ENCODE data around the gene TBC1D22A. TPM values are rescaled to one million over a fixed set of nuclear protein-coding genes. Genes with fewer than 3 reads are reported as not detected.

Gene TBC1D22A
- total RNA-seq, 1 experiment from 2014 or later: 20.9 TPM

DNA sequence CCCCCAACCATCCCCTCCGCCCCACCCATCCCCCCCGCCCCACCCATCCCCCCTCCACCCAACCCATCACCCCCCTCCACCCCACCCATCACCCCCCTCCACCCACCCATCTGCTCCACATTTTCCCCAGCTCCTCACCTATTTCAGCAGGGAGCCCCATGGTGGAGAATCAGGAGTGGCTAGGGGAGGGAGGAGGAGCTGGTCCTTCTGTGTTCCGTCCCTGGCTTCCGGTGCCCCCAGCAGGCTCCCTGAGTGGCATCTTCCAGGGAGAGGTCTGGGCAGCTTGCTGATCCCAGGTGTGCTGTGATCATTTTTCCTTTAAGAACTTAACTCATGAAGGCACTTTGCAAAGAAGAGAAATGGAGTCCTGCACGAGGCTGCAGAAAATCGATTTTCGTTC lies 365.8 kb downstream of the TBC1D22A start:
- Histone ChIP-seq H3K4me1 (ENCODE audit: control insufficient read depth in 1 of 2, insufficient read depth in 2 of 2, low read length in 2 of 2) (peaks cover 22 to 43% of the 10 kb centered on the region in 2 experiments), H4K20me1 (ENCODE audit: insufficient read depth) (no peaks in the 10 kb centered on the region), H3K9me3 (ENCODE audit: control insufficient read depth in 1 of 2, insufficient read depth in 1 of 2, low read depth in 1 of 2, low read length in 2 of 2) (no peaks in the 10 kb centered on the region), H3K27me3 (ENCODE audit: insufficient read depth, low read length) (no peaks in the 10 kb centered on the region), H3K9ac (ENCODE audit: low read length) (no peak overlapping the region), H3K36me3 (ENCODE audit: control insufficient read depth in 1 of 2, insufficient read depth in 2 of 2, low read length in 2 of 2) (no peaks in the 10 kb centered on the region), H2AFZ (ENCODE audit: low read depth, low read length, poor library complexity, severe bottlenecking) (no peak overlapping the region), H3K4me3 (replicated peaks in 1 of 2; ENCODE audit: low read depth in 1 of 2, low read length in 2 of 2) (no peak overlapping the region), H3K9me2 (ENCODE audit: insufficient read depth) (no peaks in the 10 kb centered on the region), H3K27ac (ENCODE audit: low read depth, low read length) (peak overlapping the region; percentile 79), H3K79me2 (ENCODE audit: insufficient read depth, low read length) (no peaks in the 10 kb centered on the region), H3K4me2 (ENCODE audit: low read length) (peak overlapping the region; percentile 8; the same call in 1 of the 2 replicates)
- no peak for TF ChIP-seq REST (IDR thresholded peaks at IDR 0.05; ENCODE audit: low read depth)
- TF ChIP-seq CEBPB (IDR thresholded peaks at IDR 0.05; ENCODE audit: low read depth): no peak
- no peak for TF ChIP-seq TCF7L2 (IDR thresholded peaks at IDR 0.05; ENCODE audit: borderline replicate concordance, extremely low read depth, insufficient read depth, insufficient read length)
- TF ChIP-seq, protein P1, sequence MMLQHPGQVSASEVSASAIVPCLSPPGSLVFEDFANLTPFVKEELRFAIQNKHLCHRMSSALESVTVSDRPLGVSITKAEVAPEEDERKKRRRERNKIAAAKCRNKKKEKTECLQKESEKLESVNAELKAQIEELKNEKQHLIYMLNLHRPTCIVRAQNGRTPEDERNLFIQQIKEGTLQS (IDR thresholded peaks at IDR 0.05): no peak
- no peak for TF ChIP-seq SRF (IDR thresholded peaks at IDR 0.05; ENCODE audit: low read depth)
- TF ChIP-seq EZH2phosphoT487 (IDR thresholded peaks at IDR 0.05; ENCODE audit: borderline replicate concordance): no peak
- no peak for TF ChIP-seq POLR2A (IDR thresholded peaks at IDR 0.05; ENCODE audit: borderline replicate concordance, extremely low read depth, insufficient read depth, insufficient read length)
- no peak for TF ChIP-seq CBX3 (IDR thresholded peaks at IDR 0.05; ENCODE audit: low read depth)
- TF ChIP-seq ZNF274 (IDR thresholded peaks at IDR 0.05; ENCODE audit: low read depth, low read length): no peak
- no peak for TF ChIP-seq FOSL1 (IDR thresholded peaks at IDR 0.05; ENCODE audit: low read depth)
- no peak for TF ChIP-seq ZFX (IDR thresholded peaks at IDR 0.05)
- TF ChIP-seq SP1 (IDR thresholded peaks at IDR 0.05; ENCODE audit: low read depth): no peak
- no peak for TF ChIP-seq JUND (IDR thresholded peaks at IDR 0.05)
- TF ChIP-seq MAX (IDR thresholded peaks at IDR 0.05): no peak
- intact Hi-C loops (cut with micrococcal nuclease): no loop called here
- ATAC-seq (no peak), DNase-seq (ENCODE audit: low read depth, low spot score) (no peak)
- RAD21 ChIA-PET (ENCODE audit: low non-redundant PET in 1 of 2, low total read pairs in 2 of 2, uncharacterized antibody in 2 of 2, unreplicated experiment in 2 of 2): no interaction called here
- POLR2A ChIA-PET: interaction anchor here (0.6 kb wide), 1 partner anchor 228 kb away, joined by 4 read pairs; no protein-coding TSS in a partner anchor
- BruUV-seq (replicated peaks): no TSS peak
- CTCF ChIA-PET: no interaction called here
